H9 (cell line): ENCODE data around the gene SMTNL2. TPM values are rescaled to one million over a fixed set of nuclear protein-coding genes. Genes with fewer than 3 reads are reported as not detected.

ENCODE experiments used
- DNase-seq: peaks from one replicate; pipeline ENCODE4 v3.0.0-alpha.2; 2017
- H2AFZ ChIP-seq: one replicate; pipeline ENCODE4 v1.6.1; 2013; ENCODE audit warnings: mild to moderate bottlenecking, low read length, control low read depth, moderate library complexity
- H2AK5ac ChIP-seq: 2 replicates; pipeline ENCODE4 v1.6.1; 2013; ENCODE audit warnings: low read length, control low read depth, mixed read lengths; ENCODE audit not compliant: insufficient read length
- H2BK120ac ChIP-seq: one replicate; pipeline ENCODE4 v1.6.1; 2013; ENCODE audit warnings: low read depth, mild to moderate bottlenecking, low read length, control low read depth, inconsistent platforms; ENCODE audit not compliant: poor library complexity, severe bottlenecking
- H2BK12ac ChIP-seq: 2 replicates; pipeline ENCODE4 v1.6.1; 2013; ENCODE audit warnings: low read length, control low read depth, mixed read lengths, low read depth; ENCODE audit not compliant: insufficient read length
- H2BK15ac ChIP-seq: 2 replicates; pipeline ENCODE4 v1.6.1; 2013; ENCODE audit warnings: low read depth, low read length, control low read depth
- H2BK20ac ChIP-seq: one replicate; pipeline ENCODE4 v1.6.1; 2013; ENCODE audit warnings: low read depth, mild to moderate bottlenecking, low read length, control low read depth, inconsistent platforms; ENCODE audit not compliant: poor library complexity, severe bottlenecking
- H2BK5ac ChIP-seq: 2 replicates; pipeline ENCODE4 v1.6.1; 2013; ENCODE audit warnings: low read length, control low read depth, mixed read lengths; ENCODE audit not compliant: insufficient read length
- H3K14ac ChIP-seq: 2 replicates; pipeline ENCODE4 v1.6.1; 2013; ENCODE audit warnings: low read length, control low read depth; ENCODE audit not compliant: insufficient read depth
- H3K18ac ChIP-seq: 2 replicates; pipeline ENCODE4 v1.6.1; 2013; ENCODE audit warnings: low read depth, mild to moderate bottlenecking, mixed read lengths, low read length, control low read depth; ENCODE audit not compliant: insufficient read length
- H3K23ac ChIP-seq: 2 replicates; pipeline ENCODE4 v1.6.1; 2013; ENCODE audit warnings: low read length, control low read depth, mixed read lengths, low read depth; ENCODE audit not compliant: insufficient read length
- H3K23me2 ChIP-seq: 2 replicates; pipeline ENCODE4 v1.6.1; 2013; ENCODE audit warnings: low read depth, mild to moderate bottlenecking, mixed read lengths, low read length, control low read depth; ENCODE audit not compliant: insufficient read length, poor library complexity, severe bottlenecking
- H3K27ac ChIP-seq: 2 replicates; pipeline ENCODE4 v1.5.1; 2013; ENCODE audit warnings: low read length, control low read depth, mixed read lengths, low read depth; ENCODE audit not compliant: insufficient read length
- H3K27me3 ChIP-seq: 2 replicates; pipeline ENCODE4 v1.6.1; 2013; ENCODE audit warnings: low read length, control low read depth, inconsistent platforms; ENCODE audit not compliant: insufficient read depth
- H3K4ac ChIP-seq: 2 replicates; pipeline ENCODE4 v1.6.1; 2013; ENCODE audit warnings: low read depth, mild to moderate bottlenecking, control low read depth, inconsistent platforms, low read length, moderate library complexity
- H3K4me1 ChIP-seq: 2 replicates; pipeline ENCODE4 v1.6.1; 2013; ENCODE audit warnings: low read length, control low read depth, inconsistent platforms; ENCODE audit not compliant: insufficient read depth
- H3K4me2 ChIP-seq: 2 replicates; pipeline ENCODE4 v1.6.1; 2013; ENCODE audit warnings: low read length, control low read depth, mixed read lengths; ENCODE audit not compliant: insufficient read length, insufficient read depth
- H3K56ac ChIP-seq: 2 replicates; pipeline ENCODE4 v1.6.1; 2013; ENCODE audit warnings: low read depth, mild to moderate bottlenecking, mixed read lengths, low read length, control low read depth; ENCODE audit not compliant: insufficient read length
- H3K79me1 ChIP-seq: 2 replicates; pipeline ENCODE4 v1.6.1; 2013; ENCODE audit warnings: low read depth, mild to moderate bottlenecking, moderate library complexity, low read length, control low read depth, inconsistent platforms; ENCODE audit not compliant: insufficient read depth, poor library complexity, severe bottlenecking
- H3K79me2 ChIP-seq: 2 replicates; pipeline ENCODE4 v1.6.1; 2013; ENCODE audit warnings: low read length, control low read depth, inconsistent platforms; ENCODE audit not compliant: insufficient read depth
- H3K9ac ChIP-seq: 2 replicates; pipeline ENCODE4 v1.6.1; 2013; ENCODE audit warnings: low read length, control low read depth, mixed read lengths; ENCODE audit not compliant: insufficient read length; ENCODE audit errors: extremely low read depth
- H3K9me3 ChIP-seq: one replicate; pipeline ENCODE4 v1.6.1; 2013; ENCODE audit warnings: low read depth, low read length, inconsistent platforms; ENCODE audit not compliant: control insufficient read depth
- H3T11ph ChIP-seq: one replicate; pipeline ENCODE4 v1.6.1; 2013; ENCODE audit warnings: mild to moderate bottlenecking, low read length, control low read depth, inconsistent platforms
- H4K20me1 ChIP-seq: one replicate; pipeline ENCODE4 v1.6.1; 2013; ENCODE audit not compliant: control insufficient read depth, insufficient read length, insufficient read depth
- H4K5ac ChIP-seq: 2 replicates; pipeline ENCODE4 v1.6.1; 2013; ENCODE audit warnings: low read depth, mild to moderate bottlenecking, mixed read lengths, low read length, control low read depth; ENCODE audit not compliant: insufficient read length
- H4K8ac ChIP-seq: replicated peaks from 2 replicates; pipeline ENCODE4 v1.6.1; 2013; ENCODE audit warnings: low read length, control low read depth, mixed read lengths, low read depth; ENCODE audit not compliant: insufficient read length
- H4K91ac ChIP-seq: 2 replicates; pipeline ENCODE4 v1.6.1; 2013; ENCODE audit warnings: low read depth, mild to moderate bottlenecking, moderate library complexity, mixed read lengths, low read length, control low read depth; ENCODE audit not compliant: insufficient read length
- H3K27ac Mint-ChIP-seq, 3 experiments: 2 replicates in 2 of 3; 3 replicates in 1 of 3; pipeline ENCODE4 v1.8.0; 2020 to 2021; ENCODE audit warnings: mixed read lengths in 3 of 3, mild to moderate bottlenecking in 1 of 3, moderate library complexity in 1 of 3
- H3K27me3 Mint-ChIP-seq: 2 replicates; pipeline ENCODE4 v1.8.0; 2021; ENCODE audit warnings: low read depth, mild to moderate bottlenecking, moderate library complexity, mixed read lengths
- H3K36me3 Mint-ChIP-seq, 3 experiments: 2 replicates in 2 of 3; 3 replicates in 1 of 3; pipeline ENCODE4 v1.8.0; 2020 to 2021; ENCODE audit warnings: low read depth in 3 of 3, mixed read lengths in 3 of 3; ENCODE audit not compliant: insufficient read depth in 1 of 3
- H3K4me1 Mint-ChIP-seq, 2 experiments: 2 replicates each; pipeline ENCODE4 v1.8.0; 2020; ENCODE audit warnings: mixed read lengths in 2 of 2
- H3K4me3 Mint-ChIP-seq, 2 experiments: 2 replicates in 1 of 2; 3 replicates in 1 of 2; pipeline ENCODE4 v1.8.0; 2020 to 2021; ENCODE audit warnings: mild to moderate bottlenecking in 2 of 2, mixed read lengths in 2 of 2, moderate library complexity in 1 of 2
- H3K9me3 Mint-ChIP-seq, 2 experiments: 2 replicates in 1 of 2; 3 replicates in 1 of 2; pipeline ENCODE4 v1.8.0; 2020; ENCODE audit warnings: mild to moderate bottlenecking in 2 of 2, mixed read lengths in 2 of 2, moderate library complexity in 1 of 2
- WGBS: extraction: QIAGEN DNeasy Blood & Tissue Kit; methylation state at CpG from one replicate; pipeline ENCODE4 v1.1.7; 2013; ENCODE audit warnings: missing lambda C conversion rate, low lambda C conversion rate, mixed read lengths; ENCODE audit not compliant: insufficient read length; ENCODE audit errors: extremely low coverage; 5-methylcytosine and 5-hydroxymethylcytosine counted together
- total RNA-seq: library from RNA; stranded (reverse); gene quantifications from 2 replicates; pipeline ENCODE4 v1.2.1, GENCODE V29; 2021
- TF ChIP-seq, protein P1 (sequence below): fragments of 200-600 bp; sonication (generic); conservative IDR thresholded peaks from 3 replicates; pipeline ENCODE4 v1.8.0; 2021; ENCODE audit warnings: antibody characterized with exemption, mild to moderate bottlenecking

Gene SMTNL2
- total RNA-seq, 1 experiment from 2014 or later = 0.77 TPM

DNA sequence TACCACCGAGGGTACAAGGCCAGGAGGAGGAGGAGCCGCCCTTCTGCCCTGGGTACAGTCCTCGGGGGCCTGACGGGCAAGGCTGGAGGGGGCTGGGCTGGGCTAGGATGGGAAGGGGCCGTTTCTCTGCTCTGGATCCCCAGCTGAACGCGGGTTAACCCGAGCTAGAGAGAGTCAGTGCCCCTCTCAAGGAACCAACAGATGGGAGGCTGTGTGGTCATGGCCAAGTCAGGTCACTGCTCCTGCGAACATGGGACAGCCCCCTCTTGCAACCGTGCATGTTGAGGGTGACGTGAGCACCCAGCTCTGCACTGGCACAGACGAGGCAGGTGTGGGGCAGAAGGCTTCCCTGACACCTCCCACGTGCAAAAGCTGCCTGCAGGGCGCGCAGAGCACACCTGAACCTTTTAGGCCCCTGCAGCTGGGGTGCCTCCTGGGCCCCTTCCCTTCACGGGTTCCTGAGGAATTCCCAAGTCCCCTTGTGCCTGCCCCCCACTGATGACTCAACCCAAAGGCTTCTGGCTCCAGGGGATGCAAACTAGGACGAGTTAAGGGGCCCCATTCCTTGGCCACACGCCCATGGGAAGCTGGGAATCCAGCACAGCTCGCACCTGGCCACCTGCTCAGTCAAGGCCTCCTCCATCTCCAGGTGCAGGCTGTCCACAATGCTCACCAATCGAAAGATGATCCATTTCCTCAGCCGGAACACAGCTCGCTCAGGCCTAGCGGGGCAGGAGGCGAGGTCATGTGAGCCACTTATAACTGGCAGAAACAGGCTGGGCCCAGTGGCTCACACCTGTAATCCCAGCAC, 35.4 kb upstream of the SMTNL2 start:
- Mint-ChIP-seq H3K9me3 (no peaks in the 10 kb centered on the region), H3K27ac (0 out of 7 replicates have a peak overlapping the region, but pooled peaks of 1 of the 3 experiments have one; percentile 49), H3K27me3 (no peaks in the 10 kb centered on the region), H3K36me3 (peaks cover 43 to 87% (median 79%) of the 10 kb centered on the region in 3 experiments), H3K4me3 (no peak overlapping the region; a peak in 1 of 5 replicates), H3K4me1 (peaks cover 3 to 5% of the 10 kb centered on the region in 2 experiments)
- no peak overlapping the region for H3K27ac ChIP-seq
- no peak overlapping the region for H2BK120ac ChIP-seq
- H3K79me2 ChIP-seq = no peaks in the 10 kb centered on the region
- H3K23ac ChIP-seq = no peak overlapping the region
- no peak overlapping the region for H3K18ac ChIP-seq
- H2BK20ac ChIP-seq = no peak overlapping the region
- H3K27me3 ChIP-seq = no peaks in the 10 kb centered on the region
- H4K91ac ChIP-seq = no peak overlapping the region
- H2AFZ ChIP-seq = no peak overlapping the region
- no peak overlapping the region for H3K4me2 ChIP-seq
- no peaks in the 10 kb centered on the region for H3K79me1 ChIP-seq
- DNase-seq = no peak
- no peak overlapping the region for H2BK12ac ChIP-seq
- no peak overlapping the region for H3K4ac ChIP-seq
- no peak overlapping the region for H2BK15ac ChIP-seq
- no CpG with 5 or more reads among the region's 24 CpGs for WGBS
- no peak overlapping the region for H3T11ph ChIP-seq
- no peak overlapping the region for H4K8ac ChIP-seq
- no peak overlapping the region for H4K5ac ChIP-seq
- no peaks in the 10 kb centered on the region for H3K9me3 ChIP-seq
- no peak overlapping the region for H3K14ac ChIP-seq
- H2AK5ac ChIP-seq = no peak overlapping the region
- peaks cover under 1% of the 10 kb centered on the region for H3K23me2 ChIP-seq
- H3K56ac ChIP-seq = no peak overlapping the region
- no peaks in the 10 kb centered on the region for H3K4me1 ChIP-seq
- no peak overlapping the region for H3K9ac ChIP-seq
- TF ChIP-seq, protein P1, sequence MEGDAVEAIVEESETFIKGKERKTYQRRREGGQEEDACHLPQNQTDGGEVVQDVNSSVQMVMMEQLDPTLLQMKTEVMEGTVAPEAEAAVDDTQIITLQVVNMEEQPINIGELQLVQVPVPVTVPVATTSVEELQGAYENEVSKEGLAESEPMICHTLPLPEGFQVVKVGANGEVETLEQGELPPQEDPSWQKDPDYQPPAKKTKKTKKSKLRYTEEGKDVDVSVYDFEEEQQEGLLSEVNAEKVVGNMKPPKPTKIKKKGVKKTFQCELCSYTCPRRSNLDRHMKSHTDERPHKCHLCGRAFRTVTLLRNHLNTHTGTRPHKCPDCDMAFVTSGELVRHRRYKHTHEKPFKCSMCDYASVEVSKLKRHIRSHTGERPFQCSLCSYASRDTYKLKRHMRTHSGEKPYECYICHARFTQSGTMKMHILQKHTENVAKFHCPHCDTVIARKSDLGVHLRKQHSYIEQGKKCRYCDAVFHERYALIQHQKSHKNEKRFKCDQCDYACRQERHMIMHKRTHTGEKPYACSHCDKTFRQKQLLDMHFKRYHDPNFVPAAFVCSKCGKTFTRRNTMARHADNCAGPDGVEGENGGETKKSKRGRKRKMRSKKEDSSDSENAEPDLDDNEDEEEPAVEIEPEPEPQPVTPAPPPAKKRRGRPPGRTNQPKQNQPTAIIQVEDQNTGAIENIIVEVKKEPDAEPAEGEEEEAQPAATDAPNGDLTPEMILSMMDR = no peak
- H4K20me1 ChIP-seq = peaks cover 3% of the 10 kb centered on the region
- H2BK5ac ChIP-seq = no peak overlapping the region
